Prostate gland (tissue), 2 donors: ENCODE measurements around the gene SHD.

Experiments
- CTCF ChIP-seq, 4 experiments: fragments of 200-600 bp in 2 of 4; fragments of 450-650 bp in 2 of 4; sonication (generic) in 2 of 4; IDR thresholded peaks; 1 replicate in 3 of 4; 2 replicates in 1 of 4; pipeline ENCODE4 v1.5.1; 2016 to 2019; ENCODE audit warnings: antibody characterized with exemption in 4 of 4, mild to moderate bottlenecking in 2 of 4, moderate library complexity in 2 of 4
- POLR2A ChIP-seq: fragments of 450-650 bp; IDR thresholded peaks from one replicate; pipeline ENCODE4 v1.6.1; 2016; ENCODE audit warnings: antibody characterized with exemption, mild to moderate bottlenecking
- POLR2AphosphoS5 ChIP-seq: sonication (generic); formaldehyde crosslinking; IDR thresholded peaks from one replicate; pipeline ENCODE4 v1.6.1; 2017; ENCODE audit warnings: antibody characterized with exemption

GRCh38 chr19:4268816-4269430 is 10.1 kb upstream of the SHD start:
- TF ChIP-seq CTCF (IDR thresholded peaks at IDR 0.05) (no peak), POLR2A (no peak), POLR2AphosphoS5 (no peak)
